ENCODE measurements around the gene KIF26A. TPM values are rescaled to one million over a fixed set of nuclear protein-coding genes. Genes with fewer than 3 reads are reported as not detected.

Gene KIF26A
- total and polyA plus RNA-seq, 2 of the 4 experiments (the other 2 are of a cell fraction): not detected

GRCh38 chr14:104094056-104094708 lies 44.2 kb upstream of the KIF26A start:
- H3K14ac ChIP-seq (replicated peaks; ENCODE audit: low read depth, low read length): no peak overlapping the region
- H2AFZ ChIP-seq (replicated peaks; ENCODE audit: low read length, poor library complexity): peak overlapping the region; percentile 51
- intact Hi-C loops (cut with micrococcal nuclease): loop anchor here (1.0 kb wide), 1 partner anchor 546 kb away; no protein-coding TSS in a partner anchor
- H3K4me2 ChIP-seq (ENCODE audit: low read depth, low read length): no peak overlapping the region
- H3K27ac ChIP-seq (ENCODE audit: insufficient read depth, low read length): no peak overlapping the region
- H2BK120ac ChIP-seq (ENCODE audit: low read depth, low read length): no peak overlapping the region
- BruUV-seq (replicated peaks): no TSS peak
- ChIA-PET CTCF (interaction anchor here (0.6 kb wide), 1 partner anchor 536 kb away, joined by 3 read pairs; no protein-coding TSS in a partner anchor), POLR2A (ENCODE audit: unreplicated experiment) (no interaction called here)
- TF ChIP-seq MXI1 (IDR thresholded peaks at IDR 0.05; ENCODE audit: borderline replicate concordance, low read depth, low read length): no peak
- TF ChIP-seq, protein P1, sequence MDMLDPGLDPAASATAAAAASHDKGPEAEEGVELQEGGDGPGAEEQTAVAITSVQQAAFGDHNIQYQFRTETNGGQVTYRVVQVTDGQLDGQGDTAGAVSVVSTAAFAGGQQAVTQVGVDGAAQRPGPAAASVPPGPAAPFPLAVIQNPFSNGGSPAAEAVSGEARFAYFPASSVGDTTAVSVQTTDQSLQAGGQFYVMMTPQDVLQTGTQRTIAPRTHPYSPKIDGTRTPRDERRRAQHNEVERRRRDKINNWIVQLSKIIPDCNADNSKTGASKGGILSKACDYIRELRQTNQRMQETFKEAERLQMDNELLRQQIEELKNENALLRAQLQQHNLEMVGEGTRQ (IDR thresholded peaks at IDR 0.05; ENCODE audit: low read depth, low read length): no peak
- no peak for TF ChIP-seq FOS (IDR thresholded peaks at IDR 0.05; ENCODE audit: low read depth, low read length)
- no peak for TF ChIP-seq RFX5 (IDR thresholded peaks at IDR 0.05; ENCODE audit: low read depth, low read length)
- TF ChIP-seq, protein P2, sequence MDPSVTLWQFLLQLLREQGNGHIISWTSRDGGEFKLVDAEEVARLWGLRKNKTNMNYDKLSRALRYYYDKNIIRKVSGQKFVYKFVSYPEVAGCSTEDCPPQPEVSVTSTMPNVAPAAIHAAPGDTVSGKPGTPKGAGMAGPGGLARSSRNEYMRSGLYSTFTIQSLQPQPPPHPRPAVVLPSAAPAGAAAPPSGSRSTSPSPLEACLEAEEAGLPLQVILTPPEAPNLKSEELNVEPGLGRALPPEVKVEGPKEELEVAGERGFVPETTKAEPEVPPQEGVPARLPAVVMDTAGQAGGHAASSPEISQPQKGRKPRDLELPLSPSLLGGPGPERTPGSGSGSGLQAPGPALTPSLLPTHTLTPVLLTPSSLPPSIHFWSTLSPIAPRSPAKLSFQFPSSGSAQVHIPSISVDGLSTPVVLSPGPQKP (IDR thresholded peaks at IDR 0.05; ENCODE audit: borderline replicate concordance, low read depth, low read length): no peak
- no peak for TF ChIP-seq NFE2L2 (IDR thresholded peaks at IDR 0.05; ENCODE audit: low read depth, low read length)
- TF ChIP-seq, protein P3, sequence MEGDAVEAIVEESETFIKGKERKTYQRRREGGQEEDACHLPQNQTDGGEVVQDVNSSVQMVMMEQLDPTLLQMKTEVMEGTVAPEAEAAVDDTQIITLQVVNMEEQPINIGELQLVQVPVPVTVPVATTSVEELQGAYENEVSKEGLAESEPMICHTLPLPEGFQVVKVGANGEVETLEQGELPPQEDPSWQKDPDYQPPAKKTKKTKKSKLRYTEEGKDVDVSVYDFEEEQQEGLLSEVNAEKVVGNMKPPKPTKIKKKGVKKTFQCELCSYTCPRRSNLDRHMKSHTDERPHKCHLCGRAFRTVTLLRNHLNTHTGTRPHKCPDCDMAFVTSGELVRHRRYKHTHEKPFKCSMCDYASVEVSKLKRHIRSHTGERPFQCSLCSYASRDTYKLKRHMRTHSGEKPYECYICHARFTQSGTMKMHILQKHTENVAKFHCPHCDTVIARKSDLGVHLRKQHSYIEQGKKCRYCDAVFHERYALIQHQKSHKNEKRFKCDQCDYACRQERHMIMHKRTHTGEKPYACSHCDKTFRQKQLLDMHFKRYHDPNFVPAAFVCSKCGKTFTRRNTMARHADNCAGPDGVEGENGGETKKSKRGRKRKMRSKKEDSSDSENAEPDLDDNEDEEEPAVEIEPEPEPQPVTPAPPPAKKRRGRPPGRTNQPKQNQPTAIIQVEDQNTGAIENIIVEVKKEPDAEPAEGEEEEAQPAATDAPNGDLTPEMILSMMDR (conservative IDR thresholded peaks at IDR 0.05; ENCODE audit: low read depth, low read length): no peak
- no peak for TF ChIP-seq CEBPB (IDR thresholded peaks at IDR 0.05; ENCODE audit: low read depth, low read length)
- no peak for TF ChIP-seq RAD21 (IDR thresholded peaks at IDR 0.05; ENCODE audit: low read length)
- TF ChIP-seq RCOR1 (IDR thresholded peaks at IDR 0.05; ENCODE audit: insufficient replicate concordance, low read length): no peak
- TF ChIP-seq MAZ (IDR thresholded peaks at IDR 0.05; ENCODE audit: borderline replicate concordance, low read depth, low read length): no peak
- in situ Hi-C loops (cut with MboI; ENCODE audit: low sequenced_read_pairs): loop anchor here (25.0 kb wide), 2 partner anchors 468 to 543 kb away; no protein-coding TSS in a partner anchor
- no peak overlapping the region for H4K8ac ChIP-seq (ENCODE audit: low read depth in 2 of 2, low read length in 2 of 2)
- H3K56ac ChIP-seq (ENCODE audit: extremely low read depth, insufficient read depth, low read length): no peak overlapping the region
- no peak overlapping the region for H3K9ac ChIP-seq (ENCODE audit: low read depth, low read length)
- H3K23ac ChIP-seq (ENCODE audit: low read depth, low read length): no peak overlapping the region
- DNase-seq (no peak), ATAC-seq (ENCODE audit: low read depth) (no peak)
- no peaks in the 10 kb centered on the region for H3K4me1 ChIP-seq (ENCODE audit: control insufficient read depth, insufficient read depth, low read length)
- no peak overlapping the region for H2BK15ac ChIP-seq (ENCODE audit: low read depth, low read length)
- no peak overlapping the region for H2AK5ac ChIP-seq (ENCODE audit: low read depth, low read length)
- dilution Hi-C loops (cut with HindIII; ENCODE audit: low sequenced_read_pairs, unreplicated experiment): no loop called here
- H4K5ac ChIP-seq (ENCODE audit: low read depth, low read length): no peak overlapping the region
- no peak overlapping the region for H3K18ac ChIP-seq (ENCODE audit: low read depth, low read length)
- H3K4ac ChIP-seq (ENCODE audit: low read depth, low read length): no peak overlapping the region
- no peak overlapping the region for H2BK20ac ChIP-seq (ENCODE audit: low read depth, low read length)
- no peaks in the 10 kb centered on the region for H3K36me3 ChIP-seq (ENCODE audit: control insufficient read depth, insufficient read depth, low read length)
- H3K27me3 ChIP-seq (ENCODE audit: control insufficient read depth, insufficient read depth, low read length): no peaks in the 10 kb centered on the region; the same call in 1 of the 2 replicates
- H2AK9ac ChIP-seq (replicated peaks; ENCODE audit: low read depth, low read length, poor library complexity): peak overlapping the region; percentile 42
- H2BK5ac ChIP-seq (ENCODE audit: low read depth, low read length, poor library complexity, severe bottlenecking): no peak overlapping the region
- no peaks in the 10 kb centered on the region for H3K9me3 ChIP-seq (ENCODE audit: control insufficient read depth, insufficient read depth, low read length)
- no peak overlapping the region for H4K91ac ChIP-seq (ENCODE audit: insufficient read depth, low read depth, low read length)
- H3K9me1 ChIP-seq (ENCODE audit: insufficient read depth, low read length): no peaks in the 10 kb centered on the region
- no peaks in the 10 kb centered on the region for H3K79me1 ChIP-seq (ENCODE audit: low read depth in 1 of 2, low read length in 2 of 2)
- WGBS, 2 experiments (ENCODE audit: extremely low coverage in 2 of 2, insufficient read length in 1 of 2): 73% methylated on average over 3 of the region's 20 CpGs; no CpG with 5 or more reads in 1 of the 2 experiments
- no peak overlapping the region for H3K4me3 ChIP-seq (ENCODE audit: insufficient read depth, low read depth, low read length)
- H4K20me1 ChIP-seq (ENCODE audit: insufficient read depth, low read length): no peaks in the 10 kb centered on the region

Measured in IMR-90 (cell line).